K562 (cell line): ENCODE measurements around the gene SHB. TPM values are rescaled to one million over a fixed set of nuclear protein-coding genes. Genes with fewer than 3 reads are reported as not detected.

Source experiments
- ATAC-seq: fragments of 200-7000 bp; cut with Tn5 transposase; 3 replicates; pipeline ENCODE4 v1.9.1; 2020; ENCODE audit warnings: moderate library complexity
- BruUV-seq: library from RNA; stranded (reverse); fragments of 400-500 nt; replicated peaks from 2 replicates; lab custom pipeline; 2021; lab: Mats Ljungman, UMichigan
- CTCF ChIA-PET: fragments of 300-600 bp; formaldehyde crosslinking; extraction: SDS; loops from one replicate; lab custom pipeline; 2021; ENCODE audit warnings: low intra/inter-chr PET ratio; lab: Yijun Ruan, JAX
- POLR2A ChIA-PET: fragments of 300-600, 350-650 bp; sonication (Branson Sonifier 250); formaldehyde crosslinking; extraction: SDS; loops from one replicate; lab custom pipeline; 2021; ENCODE audit warnings: antibody characterized with exemption, inconsistent platforms; lab: Yijun Ruan, JAX
- DNase-seq, 4 experiments: peaks; one replicate each; pipeline versions ENCODE4 v3.0.0 to v3.0.0-alpha.2; 2011 to 2018; ENCODE audit warnings: low spot score in 3 of 4, mixed read lengths in 3 of 4; ENCODE audit errors: extremely low read depth in 1 of 4
- FAIRE-seq: peaks from 2 replicates; lab custom pipeline; 2011; peaks lifted over from hg19 to GRCh38; lab: Jason Lieb, UNC
- H2AFZ ChIP-seq: 2 replicates; pipeline ENCODE4 v1.6.0; 2011; ENCODE audit warnings: low read depth, low read length, control low read depth, inconsistent platforms
- H3K27ac ChIP-seq: fragments of 200-600 bp; 3 replicates; pipeline ENCODE4 v1.8.0; 2011; ENCODE audit warnings: low read depth, mild to moderate bottlenecking, control low read depth, inconsistent platforms, low read length, moderate library complexity, mixed read lengths; ENCODE audit errors: extremely low read depth
- H3K27me3 ChIP-seq, 2 experiments: fragments of 300-600 bp in 1 of 2; 2 replicates in 1 of 2; 3 replicates in 1 of 2; pipeline versions ENCODE4 v1.6.0 to v1.8.0; 2011; ENCODE audit warnings: inconsistent platforms in 2 of 2, low read length in 2 of 2, mild to moderate bottlenecking in 1 of 2, mixed read lengths in 1 of 2, moderate library complexity in 1 of 2; ENCODE audit not compliant: control insufficient read depth in 2 of 2, insufficient read depth in 2 of 2
- H3K36me3 ChIP-seq: fragments of 300-600 bp; 3 replicates; pipeline ENCODE4 v1.8.0; 2011; ENCODE audit warnings: mild to moderate bottlenecking, low read length, inconsistent platforms; ENCODE audit not compliant: control insufficient read depth, insufficient read depth
- H3K4me1 ChIP-seq, 2 experiments: fragments of 200-600 bp in 1 of 2; replicated peaks in 1 of 2; 2 replicates in 1 of 2; 3 replicates in 1 of 2; pipeline versions ENCODE4 v1.5.1 to v1.8.0; 2011; ENCODE audit warnings: inconsistent platforms in 2 of 2, low read length in 2 of 2, mild to moderate bottlenecking in 1 of 2, mixed read lengths in 1 of 2, moderate library complexity in 1 of 2; ENCODE audit not compliant: control insufficient read depth in 2 of 2, insufficient read depth in 2 of 2
- H3K4me2 ChIP-seq: 2 replicates; pipeline ENCODE4 v1.6.1; 2011; ENCODE audit warnings: low read length, control low read depth, inconsistent platforms, mixed read lengths; ENCODE audit not compliant: insufficient read depth
- H3K4me3 ChIP-seq: fragments of 200-600 bp; sonication (generic), shearing (Covaris generic); 2 replicates; pipeline ENCODE4 v1.5.1; 2016; ENCODE audit warnings: control low read depth, inconsistent platforms
- H3K79me2 ChIP-seq: fragments of 200-600 bp; 3 replicates; pipeline ENCODE4 v1.8.0; 2011; ENCODE audit warnings: low read length, inconsistent platforms; ENCODE audit not compliant: control insufficient read depth, insufficient read depth
- H3K9ac ChIP-seq, 2 experiments: 2 replicates each; pipeline versions ENCODE4 v1.6.0 to v1.6.1; 2011; ENCODE audit warnings: low read depth in 2 of 2, low read length in 2 of 2, control low read depth in 1 of 2, inconsistent platforms in 1 of 2, mild to moderate bottlenecking in 1 of 2, mixed read lengths in 1 of 2; ENCODE audit not compliant: insufficient read depth in 1 of 2
- H3K9me1 ChIP-seq: one replicate; pipeline ENCODE4 v1.6.0; 2011; ENCODE audit warnings: inconsistent platforms, mild to moderate bottlenecking, low read length, moderate library complexity; ENCODE audit not compliant: control insufficient read depth, insufficient read depth
- H3K9me3 ChIP-seq: replicated peaks from 2 replicates; pipeline ENCODE4 v1.5.1; 2011; ENCODE audit warnings: low read depth, low read length, inconsistent platforms; ENCODE audit not compliant: control insufficient read depth, insufficient read depth
- H4K20me1 ChIP-seq: replicated peaks from 2 replicates; pipeline ENCODE4 v1.6.1; 2011; ENCODE audit warnings: low read length, inconsistent platforms, mixed read lengths; ENCODE audit not compliant: control insufficient read depth, insufficient read depth
- BCOR ChIP-seq: fragments of 450-650 bp; IDR thresholded peaks from 2 replicates; pipeline ENCODE4 v1.6.1; 2016
- CBX5 ChIP-seq: IDR thresholded peaks from 2 replicates; pipeline ENCODE4 v1.6.1; 2014; ENCODE audit warnings: low read depth, borderline replicate concordance
- ERF ChIP-seq: fragments of 450-650 bp; formaldehyde crosslinking; IDR thresholded peaks from 2 replicates; pipeline ENCODE4 v1.4.0; 2020; ENCODE audit warnings: mild to moderate bottlenecking, mixed read lengths
- FOSL1 ChIP-seq: fragments of 200-800 bp; sonication (Bioruptor generic); conservative IDR thresholded peaks from 2 replicates; pipeline ENCODE4 v1.6.1; 2016; ENCODE audit warnings: missing genetic modification characterization, missing compliant biosample characterization
- FOXA1 ChIP-seq: fragments of 450-650 bp; IDR thresholded peaks from 2 replicates; pipeline ENCODE4 v1.6.1; 2016; ENCODE audit warnings: mild to moderate bottlenecking, borderline replicate concordance
- FOXM1 ChIP-seq, 2 experiments: fragments of 450-650 bp in 1 of 2; sonication (generic) in 1 of 2; formaldehyde crosslinking in 1 of 2; IDR thresholded peaks; 2 replicates each; pipeline versions ENCODE4 v1.6.1 to v1.9.0; 2017 to 2022; ENCODE audit warnings: low read depth in 2 of 2, mild to moderate bottlenecking in 2 of 2, missing genetic modification reagents in 1 of 2, moderate library complexity in 1 of 2
- GABPB1 ChIP-seq: sonication (generic); formaldehyde crosslinking; IDR thresholded peaks from 2 replicates; pipeline ENCODE4 v1.8.0; 2022; ENCODE audit warnings: mild to moderate bottlenecking, missing genetic modification reagents
- KDM4B ChIP-seq, 2 experiments: fragments of 450-650 bp in 1 of 2; sonication (generic) in 1 of 2; IDR thresholded peaks; 2 replicates each; pipeline ENCODE4 v1.6.1; 2016 to 2017; ENCODE audit warnings: borderline replicate concordance in 2 of 2, antibody characterized with exemption in 1 of 2, low read depth in 1 of 2, mild to moderate bottlenecking in 1 of 2
- MLLT1 ChIP-seq, 2 experiments: fragments of 450-650 bp; IDR thresholded peaks; 2 replicates each; pipeline ENCODE4 v1.6.1; 2016
- RBM25 ChIP-seq: fragments of 200-400 bp; formaldehyde crosslinking; IDR thresholded peaks from 2 replicates; pipeline ENCODE4 v1.6.1; 2018; ENCODE audit warnings: low read length, low read depth, moderate library complexity; ENCODE audit not compliant: severe bottlenecking
- THAP12 ChIP-seq: fragments of 250-450 bp; sonication (Bioruptor Pico); IDR thresholded peaks from 2 replicates; pipeline ENCODE4 v1.9.0; 2021; ENCODE audit warnings: mild to moderate bottlenecking, inconsistent platforms
- TSC22D4 ChIP-seq: fragments of 450-650 bp; IDR thresholded peaks from 2 replicates; pipeline ENCODE4 v1.6.1; 2016; ENCODE audit warnings: missing genetic modification characterization, missing biosample characterization, control low read depth
- ZBTB11 ChIP-seq, 3 experiments: fragments of 200-800 bp in 1 of 3; fragments of 250-450 bp in 1 of 3; fragments of 450-650 bp in 1 of 3; sonication (Bioruptor Pico) in 1 of 3; sonication (Bioruptor generic) in 1 of 3; formaldehyde crosslinking in 1 of 3; IDR thresholded peaks; 2 replicates each; pipeline versions ENCODE4 v1.6.1 to v1.8.0; 2016 to 2022; ENCODE audit warnings: mild to moderate bottlenecking in 2 of 3, missing genetic modification characterization in 2 of 3, missing compliant biosample characterization in 1 of 3, moderate library complexity in 1 of 3
- ZFP30 ChIP-seq: fragments of 250-450 bp; sonication (Bioruptor Pico); IDR thresholded peaks from 2 replicates; pipeline ENCODE4 v1.8.0; 2022; ENCODE audit warnings: moderate library complexity, mild to moderate bottlenecking, inconsistent platforms, borderline replicate concordance
- ZNF324 ChIP-seq: fragments of 250-450 bp; sonication (Bioruptor Pico); IDR thresholded peaks from 2 replicates; pipeline ENCODE4 v1.4.0; 2020; ENCODE audit warnings: mild to moderate bottlenecking
- WGBS: fragments of 100-300 bp; shearing (Covaris generic); methylation state at CpG from one replicate; pipeline ENCODE4 v1.1.6; 2016; ENCODE audit warnings: low coverage, mixed read lengths; ENCODE audit not compliant: insufficient coverage; ENCODE audit errors: missing lambda C conversion rate; 5-methylcytosine and 5-hydroxymethylcytosine counted together
- in situ Hi-C: fragments of 300-500 bp; cut with MboI; formaldehyde crosslinking; loops from 4 replicates; pipeline ENCODE4 v1.15.0; 2018; ENCODE audit warnings: inconsistent platforms, mixed read lengths
- intact Hi-C: fragments of 100-400 bp; cut with micrococcal nuclease; formaldehyde crosslinking; loops from 2 replicates; pipeline ENCODE4 v1.14.2; 2022
- polyA plus RNA-seq, 8 experiments: library from polyadenylated mRNA; depleted of rRNA in 4 of 8; stranded (reverse) in 5 of 8; unstranded in 3 of 8; fragments of >200 nt; fragmentation: Nextera tagmentation in 2 of 8; fragmentation: Illumina TruSeq in 1 of 8; extraction: Ambion mirVana in 2 of 8; extraction: Trizol in 1 of 8; gene quantifications; 2 replicates each; pipeline versions ENCODE4 v1.2.1 to v1.2.3, GENCODE V29; 2011 to 2014; ENCODE audit warnings: inconsistent platforms in 1 of 8, missing spikeins in 1 of 8
- total RNA-seq, 7 experiments: library from RNA; depleted of rRNA in 6 of 7; stranded (reverse); fragments of >200 nt in 6 of 7; fragmentation: Illumina TruSeq in 2 of 7; extraction: Trizol in 2 of 7; gene quantifications; 2 replicates each; pipeline versions ENCODE4 v1.2.1 to v1.2.3, GENCODE V29; 2011 to 2021; ENCODE audit warnings: low replicate concordance in 1 of 7

Gene SHB
- total and polyA plus RNA-seq, 9 of the 15 experiments (the other 6 are each of a cell fraction or from before 2014, with no cell fraction given), result 0.78 to 16.0 (median 5.3) TPM

GRCh38 chr9:38062106-38062497 lies 6.9 kb downstream of the SHB start:
- BruUV-seq, result no TSS peak
- FAIRE-seq (no peak), DNase-seq (no peak), ATAC-seq (no peak)
- Histone ChIP-seq H3K9ac (no peak overlapping the region), H2AFZ (no peak overlapping the region), H3K27ac (no peak overlapping the region), H3K36me3 (peaks cover 19% of the 10 kb centered on the region; the same call in 2 of the 3 replicates), H4K20me1 (peaks cover 59% of the 10 kb centered on the region), H3K4me3 (no peak overlapping the region), H3K27me3 (no peaks in the 10 kb centered on the region; a peak in 1 of 5 replicates), H3K9me1 (peaks cover 8% of the 10 kb centered on the region), H3K4me1 (peaks cover 45 to 60% of the 10 kb centered on the region in 2 experiments), H3K79me2 (peaks cover 67% of the 10 kb centered on the region), H3K9me3 (no peaks in the 10 kb centered on the region), H3K4me2 (peak overlapping the region; percentile 43; the same call in 1 of the 2 replicates)
- intact Hi-C loops, result loop anchor here (2.0 to 10.0 kb wide), 3 partner anchors 15 to 317 kb away; partner anchors contain the start of gene EXOSC3
- ChIA-PET POLR2A (interaction anchor here (1.0 to 5.2 kb wide), 5 partner anchors 9 to 153 kb away, joined by 3 to 45 read pairs (median 6); no protein-coding TSS in a partner anchor), CTCF (no interaction called here)
- WGBS, result 82% methylated on average over 3 of the region's 3 CpGs
- in situ Hi-C loops, result no loop called here
- TF ChIP-seq FOXM1 (IDR thresholded peaks at IDR 0.05; ENCODE audit: low read depth) (no peak), FOXM1 (CRISPR knock-in tag; IDR thresholded peaks at IDR 0.05; ENCODE audit: low read depth) (no peak), ZBTB11 (CRISPR knock-in tag; IDR thresholded peaks at IDR 0.05) (no peak), GABPB1 (0 out of 2 replicates have a peak, but pooled peaks have one; percentile 6), ERF (CRISPR knock-in tag) (no peak), KDM4B (IDR thresholded peaks at IDR 0.05; ENCODE audit: borderline replicate concordance in 2 of 2, low read depth in 1 of 2) (no peak), RBM25 (peak; percentile 81), THAP12 (CRISPR knock-in tag) (no peak), BCOR (0 out of 2 replicates have a peak, but pooled peaks have one; percentile 4), FOSL1 (tag) (no peak), CBX5 (no peak), FOXA1 (no peak), ZNF324 (no peak), MLLT1 (IDR thresholded peaks at IDR 0.05) (no peak), ZFP30 (CRISPR knock-in tag) (no peak), TSC22D4 (no peak)
